ENCODE measurements around the gene FAM107B.
A peak's percentile ranks its signal among the peaks of the same experiment; 100 is the strongest.

The FAM107B gene

DNA sequence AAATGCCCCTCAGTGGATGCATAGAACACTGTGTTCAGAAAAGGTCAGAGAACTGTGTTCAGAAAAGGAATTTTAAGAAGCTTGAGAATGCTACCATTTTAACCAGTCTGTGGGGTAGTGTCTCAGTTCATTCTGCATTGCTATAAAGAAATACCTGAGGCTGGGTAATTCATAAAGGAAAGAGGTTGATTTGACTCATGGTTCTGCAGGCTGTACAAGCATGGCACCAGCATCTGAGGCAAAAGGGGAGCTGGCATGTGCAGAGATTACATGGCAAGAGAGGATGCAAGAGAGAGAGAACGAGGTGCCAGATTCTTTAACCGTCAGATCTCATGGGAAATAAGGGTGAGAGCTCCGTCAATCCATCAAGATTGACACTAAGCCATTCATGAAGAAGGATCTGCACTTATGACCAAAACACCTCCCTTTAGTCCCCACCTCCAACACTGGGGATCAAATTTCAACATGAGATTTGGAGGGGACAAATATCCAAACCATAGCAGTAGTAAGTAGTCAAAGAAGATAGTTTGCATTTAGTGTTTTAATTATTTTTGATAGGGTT is 119.8 kb downstream of the FAM107B start:
- Mint-ChIP-seq H3K9me3 (no peaks in the 10 kb centered on the region), H3K4me1 (peaks cover 23% of the 10 kb centered on the region), H3K27me3 (ENCODE audit: low read depth) (peaks cover 4% of the 10 kb centered on the region), H3K36me3 (ENCODE audit: low read depth) (no peaks in the 10 kb centered on the region), H3K4me3 (no peak overlapping the region), H3K27ac (peak overlapping the region in 1 of 3 experiments; percentile 10)
- TF ChIP-seq, protein P1, sequence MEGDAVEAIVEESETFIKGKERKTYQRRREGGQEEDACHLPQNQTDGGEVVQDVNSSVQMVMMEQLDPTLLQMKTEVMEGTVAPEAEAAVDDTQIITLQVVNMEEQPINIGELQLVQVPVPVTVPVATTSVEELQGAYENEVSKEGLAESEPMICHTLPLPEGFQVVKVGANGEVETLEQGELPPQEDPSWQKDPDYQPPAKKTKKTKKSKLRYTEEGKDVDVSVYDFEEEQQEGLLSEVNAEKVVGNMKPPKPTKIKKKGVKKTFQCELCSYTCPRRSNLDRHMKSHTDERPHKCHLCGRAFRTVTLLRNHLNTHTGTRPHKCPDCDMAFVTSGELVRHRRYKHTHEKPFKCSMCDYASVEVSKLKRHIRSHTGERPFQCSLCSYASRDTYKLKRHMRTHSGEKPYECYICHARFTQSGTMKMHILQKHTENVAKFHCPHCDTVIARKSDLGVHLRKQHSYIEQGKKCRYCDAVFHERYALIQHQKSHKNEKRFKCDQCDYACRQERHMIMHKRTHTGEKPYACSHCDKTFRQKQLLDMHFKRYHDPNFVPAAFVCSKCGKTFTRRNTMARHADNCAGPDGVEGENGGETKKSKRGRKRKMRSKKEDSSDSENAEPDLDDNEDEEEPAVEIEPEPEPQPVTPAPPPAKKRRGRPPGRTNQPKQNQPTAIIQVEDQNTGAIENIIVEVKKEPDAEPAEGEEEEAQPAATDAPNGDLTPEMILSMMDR (IDR thresholded peaks at IDR 0.05; ENCODE audit: unreplicated experiment in 3 of 3) = no peak

DNA sequence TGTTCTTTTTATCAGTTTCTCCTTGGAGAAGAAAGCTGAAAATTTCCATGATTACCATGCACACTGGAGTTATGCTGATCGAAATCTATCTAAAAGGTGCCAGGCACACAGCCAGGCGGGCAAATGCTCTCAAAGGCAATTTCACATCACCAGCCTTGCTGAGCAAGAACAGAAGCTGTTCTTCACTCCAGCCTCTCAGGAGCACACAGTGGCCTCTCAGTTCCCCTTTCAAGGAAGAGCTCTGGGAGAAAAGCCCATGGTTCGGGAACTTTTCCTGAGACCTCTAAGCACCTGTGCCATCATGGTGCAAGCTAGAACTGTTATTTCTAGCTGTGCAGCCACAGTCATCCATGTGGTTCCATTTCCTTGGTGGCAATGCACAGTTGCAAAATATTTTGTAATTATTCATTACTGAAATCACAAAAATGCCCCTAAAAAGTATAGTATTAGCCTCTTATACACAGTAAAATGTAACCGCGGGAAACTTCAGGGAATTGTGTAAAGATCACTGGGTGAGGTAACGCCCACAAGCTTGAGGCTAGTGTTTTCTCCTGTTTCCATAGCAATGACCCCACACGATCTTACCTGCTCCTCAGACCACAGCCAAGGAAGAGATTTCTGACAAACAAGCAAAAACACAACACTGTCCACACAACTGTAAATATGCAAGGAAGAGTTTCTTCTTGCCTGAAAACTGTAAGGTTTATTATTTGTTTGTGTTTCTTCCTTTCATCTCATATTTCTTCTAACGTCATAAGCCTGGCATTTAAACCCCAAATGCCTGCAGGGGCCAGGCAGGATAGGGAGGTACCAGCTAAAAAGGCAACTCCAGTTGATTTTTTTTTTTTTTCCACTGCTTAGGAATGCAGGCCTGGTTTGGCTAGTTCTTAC is 121.2 kb downstream of the FAM107B start:
- TF ChIP-seq, protein P1 (IDR thresholded peaks at IDR 0.05; ENCODE audit: unreplicated experiment in 3 of 3) = no peak
- no peaks in the 10 kb centered on the region for H3K9me3 Mint-ChIP-seq
- H3K4me1 Mint-ChIP-seq = peaks cover 28% of the 10 kb centered on the region
- no peaks in the 10 kb centered on the region for H3K36me3 Mint-ChIP-seq (ENCODE audit: low read depth)
- H3K4me3 Mint-ChIP-seq = no peak overlapping the region
- H3K27me3 Mint-ChIP-seq (ENCODE audit: low read depth) = peaks cover 4% of the 10 kb centered on the region
- peak overlapping the region; percentile 5 to 69 (median 53) for H3K27ac Mint-ChIP-seq

DNA sequence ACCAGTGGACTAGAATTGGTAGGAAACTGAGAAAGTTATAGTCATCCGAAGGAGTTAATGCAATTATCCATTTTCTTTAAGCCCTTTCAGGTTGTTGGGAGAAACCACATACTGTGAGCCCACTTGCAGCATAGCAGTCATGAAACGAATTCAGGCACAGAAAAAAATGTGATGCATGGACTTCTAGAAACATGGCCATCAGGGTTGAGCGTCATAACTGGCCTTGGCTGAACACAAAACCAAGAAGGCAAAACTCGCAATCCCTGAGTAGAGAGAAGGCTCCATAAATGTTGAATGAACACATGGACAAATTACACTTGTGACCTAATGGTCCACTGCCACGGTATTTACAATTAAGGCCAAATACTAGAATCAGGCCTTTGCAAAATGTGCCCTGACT is 121.9 kb downstream of the FAM107B start:
- Mint-ChIP-seq H3K36me3 (ENCODE audit: low read depth) (no peaks in the 10 kb centered on the region), H3K9me3 (no peaks in the 10 kb centered on the region), H3K27me3 (ENCODE audit: low read depth) (peaks cover 4% of the 10 kb centered on the region), H3K4me3 (no peak overlapping the region), H3K27ac (peak overlapping the region in 1 of 3 experiments; percentile 69), H3K4me1 (peaks cover 35% of the 10 kb centered on the region)
- TF ChIP-seq, protein P1 (IDR thresholded peaks at IDR 0.05; ENCODE audit: unreplicated experiment in 3 of 3) = no peak

DNA sequence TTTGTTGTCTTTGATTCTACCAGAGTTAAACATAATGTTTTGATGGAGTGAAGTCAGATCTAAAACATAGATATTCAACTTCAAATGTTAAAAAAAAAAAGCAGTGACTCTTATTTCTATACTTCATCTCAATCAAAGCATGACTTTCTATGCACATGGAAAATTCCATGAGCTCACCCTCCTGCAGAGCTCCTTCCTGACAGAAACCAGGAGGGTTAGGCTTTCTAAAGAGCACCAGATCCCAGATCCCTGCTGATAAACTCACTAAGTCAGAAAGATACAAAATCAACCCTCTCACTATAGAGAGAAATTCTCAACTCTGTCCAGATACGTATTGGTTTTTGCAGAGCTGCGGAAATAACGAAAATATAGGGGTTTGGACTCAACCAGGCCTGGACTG is 122.6 kb downstream of the FAM107B start:
- Mint-ChIP-seq H3K4me1 (peaks cover 37% of the 10 kb centered on the region), H3K27ac (peak overlapping the region in 1 of 3 experiments; percentile 16), H3K36me3 (ENCODE audit: low read depth) (no peaks in the 10 kb centered on the region), H3K9me3 (no peaks in the 10 kb centered on the region), H3K27me3 (ENCODE audit: low read depth) (peaks cover 4% of the 10 kb centered on the region), H3K4me3 (no peak overlapping the region)
- TF ChIP-seq, protein P1 (IDR thresholded peaks at IDR 0.05; ENCODE audit: unreplicated experiment in 3 of 3) = no peak

DNA sequence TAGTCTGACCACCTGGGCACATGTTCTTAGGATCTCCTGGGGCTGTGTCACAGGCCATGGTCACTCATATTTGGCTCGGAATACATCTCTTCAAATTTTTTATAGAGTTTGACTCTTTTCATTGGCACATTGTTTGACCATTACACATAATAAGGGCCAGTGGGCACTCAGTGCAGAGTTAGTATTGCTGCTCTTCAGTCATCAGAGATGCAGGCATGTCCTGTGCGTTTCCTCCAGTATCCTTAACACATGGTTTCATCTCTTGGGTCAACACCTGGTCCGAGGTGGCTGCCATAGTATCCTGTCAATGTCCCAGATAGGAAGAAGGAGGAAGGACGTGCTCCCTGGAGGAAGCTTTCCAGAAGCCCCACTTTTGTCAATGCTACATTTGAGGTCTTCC is 125.0 kb downstream of the FAM107B start:
- Mint-ChIP-seq H3K4me1 (peaks cover 42% of the 10 kb centered on the region), H3K27ac (no peak overlapping the region), H3K9me3 (no peaks in the 10 kb centered on the region), H3K4me3 (no peak overlapping the region), H3K27me3 (ENCODE audit: low read depth) (peaks cover 4% of the 10 kb centered on the region), H3K36me3 (ENCODE audit: low read depth) (no peaks in the 10 kb centered on the region)
- TF ChIP-seq, protein P1 (IDR thresholded peaks at IDR 0.05; ENCODE audit: unreplicated experiment in 3 of 3) = no peak

Data from nephron (organoid).